GM12878 (cell line): ENCODE measurements around the gene PDIK1L. TPM values are rescaled to one million over a fixed set of nuclear protein-coding genes. Genes with fewer than 3 reads are reported as not detected.

Experiments
- ATAC-seq: fragments of 200-7000 bp; cut with Tn5 transposase; 3 replicates; pipeline ENCODE4 v1.9.1; 2020; ENCODE audit warnings: mild to moderate bottlenecking, moderate library complexity
- BruUV-seq: library from RNA; stranded (reverse); fragments of 400-500 nt; replicated peaks from 2 replicates; lab custom pipeline; 2021; lab: Mats Ljungman, UMichigan
- CTCF ChIA-PET: fragments of 300-600 bp; sonication (Branson Sonifier 250); formaldehyde crosslinking; extraction: SDS; loops from one replicate; lab custom pipeline; 2021; ENCODE audit warnings: inconsistent platforms; lab: Yijun Ruan, JAX
- POLR2A ChIA-PET: fragments of 350-600 bp; formaldehyde crosslinking; extraction: SDS; loops from one replicate; lab custom pipeline; 2021; ENCODE audit warnings: inconsistent platforms; lab: Charles Lee
- RAD21 ChIA-PET: fragments of 300-600 bp; sonication (Branson Sonifier 250); formaldehyde crosslinking; loops from one replicate; lab custom pipeline; 2023; ENCODE audit warnings: antibody characterized with exemption; ENCODE audit not compliant: unreplicated experiment; lab: Charles Lee
- SMC1A ChIA-PET: fragments of 300-600 bp; sonication (Branson Sonifier 250); formaldehyde crosslinking; loops from one replicate; lab custom pipeline; 2023; ENCODE audit not compliant: unreplicated experiment, uncharacterized antibody; lab: Charles Lee
- DNase-seq: peaks from one replicate; pipeline ENCODE4 v3.0.0-alpha.2; 2011; ENCODE audit warnings: low read depth, low spot score
- FAIRE-seq: peaks from 3 replicates; lab custom pipeline; 2011; peaks lifted over from hg19 to GRCh38; lab: Jason Lieb, UNC
- H2AFZ ChIP-seq: 2 replicates; pipeline ENCODE4 v1.6.0; 2011; ENCODE audit warnings: low read depth, low read length, control low read depth; ENCODE audit not compliant: control insufficient read depth
- H3K27ac ChIP-seq: 2 replicates; pipeline ENCODE4 v1.5.1; 2011; ENCODE audit warnings: control low read depth; ENCODE audit not compliant: control insufficient read depth, insufficient read depth
- H3K27me3 ChIP-seq, 2 experiments: replicated peaks in 1 of 2; 2 replicates each; pipeline versions ENCODE4 v1.6.0 to v1.6.1; 2011; ENCODE audit warnings: low read length in 1 of 2; ENCODE audit not compliant: control insufficient read depth in 2 of 2, insufficient read depth in 2 of 2
- H3K36me3 ChIP-seq, 2 experiments: 2 replicates each; pipeline ENCODE4 v1.5.1; 2011; ENCODE audit warnings: low read length in 1 of 2; ENCODE audit not compliant: control insufficient read depth in 2 of 2, insufficient read depth in 2 of 2
- H3K4me1 ChIP-seq: 2 replicates; pipeline ENCODE4 v1.6.1; 2011; ENCODE audit warnings: mild to moderate bottlenecking, low read length, moderate library complexity, mixed read lengths; ENCODE audit not compliant: control insufficient read depth, insufficient read depth
- H3K4me2 ChIP-seq: 2 replicates; pipeline ENCODE4 v1.6.0; 2011; ENCODE audit warnings: control low read depth; ENCODE audit not compliant: control insufficient read depth, insufficient read depth
- H3K4me3 ChIP-seq: fragments of 200-600 bp; sonication (generic); 2 replicates; pipeline ENCODE4 v1.5.1; 2016
- H3K79me2 ChIP-seq: 2 replicates; pipeline ENCODE4 v1.6.0; 2011; ENCODE audit warnings: low read length; ENCODE audit not compliant: control insufficient read depth, insufficient read depth
- H3K9ac ChIP-seq: 2 replicates; pipeline ENCODE4 v1.8.0; 2011; ENCODE audit warnings: low read length, control low read depth, mixed read lengths; ENCODE audit not compliant: control insufficient read depth, insufficient read depth
- H3K9me3 ChIP-seq: replicated peaks from 3 replicates; pipeline ENCODE4 v1.5.1; 2011; ENCODE audit warnings: mild to moderate bottlenecking, low read length; ENCODE audit not compliant: control insufficient read depth, insufficient read depth
- H4K20me1 ChIP-seq: 2 replicates; pipeline ENCODE4 v1.6.0; 2011; ENCODE audit not compliant: control insufficient read depth, insufficient read depth
- ASH2L ChIP-seq: fragments of 300-600, 200-600 bp; sonication (generic); IDR thresholded peaks from 2 replicates; pipeline ENCODE4 v1.6.1; 2017; ENCODE audit warnings: low read depth, mild to moderate bottlenecking, borderline replicate concordance
- ATF2 ChIP-seq: IDR thresholded peaks from 2 replicates; pipeline ENCODE4 v1.6.1; 2012; ENCODE audit warnings: low read length, inconsistent platforms
- CUX1 ChIP-seq: IDR thresholded peaks from 2 replicates; pipeline ENCODE4 v1.6.1; 2012; ENCODE audit warnings: improper control_type of control experiment, low read depth, low read length; ENCODE audit not compliant: insufficient replicate concordance
- E4F1 ChIP-seq: fragments of 450-650 bp; IDR thresholded peaks from 2 replicates; pipeline ENCODE4 v1.6.1; 2018; ENCODE audit warnings: borderline replicate concordance, mild to moderate bottlenecking; ENCODE audit not compliant: partially characterized antibody
- HCFC1 ChIP-seq: fragments of 150-350 bp; IDR thresholded peaks from 2 replicates; pipeline ENCODE4 v1.6.1; 2014; ENCODE audit warnings: low read length
- KLF5 ChIP-seq: fragments of 450-650 bp; IDR thresholded peaks from 2 replicates; pipeline ENCODE4 v1.6.1; 2014; ENCODE audit warnings: mild to moderate bottlenecking; ENCODE audit not compliant: partially characterized antibody
- NFIC ChIP-seq: IDR thresholded peaks from 2 replicates; pipeline ENCODE4 v1.6.1; 2012; ENCODE audit warnings: low read depth, mild to moderate bottlenecking, inconsistent platforms, low read length, moderate library complexity
- PAX8 ChIP-seq: fragments of 450-650 bp; IDR thresholded peaks from 2 replicates; pipeline ENCODE4 v1.6.1; 2017; ENCODE audit warnings: mild to moderate bottlenecking, moderate library complexity
- SKIL ChIP-seq: fragments of 450-650 bp; IDR thresholded peaks from 2 replicates; pipeline ENCODE4 v1.6.1; 2017; ENCODE audit warnings: mild to moderate bottlenecking, low read depth, inconsistent platforms; ENCODE audit not compliant: poor library complexity, severe bottlenecking
- STAT1 ChIP-seq: fragments of 450-650 bp; conservative IDR thresholded peaks from 2 replicates; pipeline ENCODE4 v1.6.1; 2014; ENCODE audit warnings: antibody characterized with exemption, mild to moderate bottlenecking
- WGBS: methylation state at CpG from one replicate; pipeline ENCODE4 v1.1.6; 2016; ENCODE audit warnings: low lambda C conversion rate; ENCODE audit not compliant: insufficient replicate concordance, insufficient coverage; ENCODE audit errors: missing lambda C conversion rate; 5-methylcytosine and 5-hydroxymethylcytosine counted together
- in situ Hi-C: fragments of 300-500 bp; cut with MboI; formaldehyde crosslinking; loops from 9 replicates; pipeline ENCODE4 v1.14.3; 2018; ENCODE audit warnings: mixed read lengths
- intact Hi-C: fragments of 100-400 bp; cut with micrococcal nuclease; formaldehyde crosslinking; loops from one replicate; pipeline ENCODE4 v1.14.2; 2022; ENCODE audit not compliant: unreplicated experiment
- polyA plus RNA-seq, 11 experiments: library from polyadenylated mRNA; depleted of rRNA in 4 of 11; unstranded in 6 of 11; stranded (reverse) in 5 of 11; fragments of >200 nt; fragmentation: Nextera tagmentation in 4 of 11; fragmentation: Illumina TruSeq in 1 of 11; extraction: Ambion mirVana in 4 of 11; extraction: Trizol in 1 of 11; gene quantifications; 1 replicate in 1 of 11; 2 replicates in 10 of 11; pipeline versions ENCODE4 v1.2.1 to v1.2.3, GENCODE V29; 2011 to 2016; ENCODE audit warnings: inconsistent platforms in 2 of 11, missing spikeins in 2 of 11, low read depth in 1 of 11
- total RNA-seq, 4 experiments: library from RNA; depleted of rRNA in 3 of 4; stranded (reverse); fragments of >200 nt in 3 of 4; fragmentation: Illumina TruSeq in 1 of 4; extraction: Trizol in 1 of 4; gene quantifications; 2 replicates each; pipeline versions ENCODE4 v1.2.1 to v1.2.3, GENCODE V29; 2013 to 2021

The PDIK1L gene
- total and polyA plus RNA-seq, 10 of the 15 experiments (the other 5 are each of a cell fraction or from before 2014, with no cell fraction given), result 4.0 to 15.9 (median 10.5) TPM

GRCh38 chr1:26099780-26100179 is 11.8 kb upstream of the PDIK1L start:
- no peak overlapping the region for H2AFZ ChIP-seq
- H3K9me3 ChIP-seq, result no peaks in the 10 kb centered on the region
- in situ Hi-C loops, result no loop called here
- TF ChIP-seq E4F1 (no peak), ATF2 (no peak), SKIL (no peak), STAT1 (no peak), ASH2L (no peak), KLF5 (no peak), HCFC1 (no peak), NFIC (no peak), CUX1 (no peak), PAX8 (no peak)
- H4K20me1 ChIP-seq, result no peaks in the 10 kb centered on the region
- H3K27ac ChIP-seq, result no peak overlapping the region
- POLR2A ChIA-PET, result no interaction called here
- no peak overlapping the region for H3K9ac ChIP-seq
- RAD21 ChIA-PET, result interaction anchor here (6.5 kb wide), 1 partner anchor 44 kb away, joined by 110 read pairs; no protein-coding TSS in a partner anchor
- BruUV-seq, result no TSS peak
- no peak for FAIRE-seq
- peaks cover 0 to 2% of the 10 kb centered on the region in 2 experiments; a peak in 3 of 4 replicates for H3K27me3 ChIP-seq
- CTCF ChIA-PET, result interaction anchor here (11.5 kb wide), 1 partner anchor 45 kb away, joined by 235 read pairs; no protein-coding TSS in a partner anchor
- H3K4me1 ChIP-seq, result no peaks in the 10 kb centered on the region
- no peak for ATAC-seq
- intact Hi-C loops, result no loop called here
- no peak overlapping the region for H3K4me2 ChIP-seq
- 67% methylated on average over 3 of the region's 3 CpGs for WGBS
- H3K4me3 ChIP-seq, result no peak overlapping the region
- no peaks in the 10 kb centered on the region for H3K79me2 ChIP-seq
- H3K36me3 ChIP-seq, result no peaks in the 10 kb centered on the region
- DNase-seq, result no peak
- SMC1A ChIA-PET, result interaction anchor here (9.4 kb wide), 1 partner anchor 45 kb away, joined by 131 read pairs; no protein-coding TSS in a partner anchor
